GM13977 (cell line): Measurements from ENCODE around the gene INPP4B.

Source experiments
- DNase-seq: peaks from one replicate; pipeline ENCODE4 v3.0.0; 2012; ENCODE audit warnings: low spot score
- CTCF ChIP-seq: IDR thresholded peaks from 2 replicates; pipeline ENCODE4 v1.5.1; 2012; ENCODE audit warnings: mild to moderate bottlenecking, control low read depth; ENCODE audit not compliant: insufficient read depth; ENCODE audit errors: extremely low read depth, missing control alignments
- in situ Hi-C: fragments of 300-500 bp; cut with MboI; formaldehyde crosslinking; loops from one replicate; pipeline ENCODE4 v1.12.0; 2022; ENCODE audit warnings: low sequenced_read_pairs, low pct_unique_long_range_greater_than_20kb, mixed read lengths, inconsistent platforms; ENCODE audit not compliant: unreplicated experiment

INPP4B gene

GRCh38 chr4:142314247-142314646, 531.9 kb downstream of the INPP4B start:
- no peak for TF ChIP-seq CTCF
- DNase-seq = no peak
- in situ Hi-C loops = no loop called here

- no peak for TF ChIP-seq CTCF
- no peak for DNase-seq
- in situ Hi-C loops = no loop called here
Observed at GRCh38 chr4:142312391-142312790, 533.7 kb downstream of the INPP4B start.

GRCh38 chr4:142311916-142312315, 534.2 kb downstream of the INPP4B start:
- no peak for TF ChIP-seq CTCF
- DNase-seq = no peak
- in situ Hi-C loops = no loop called here

GRCh38 chr4:142309772-142310171, 536.3 kb downstream of the INPP4B start:
- in situ Hi-C loops = no loop called here
- no peak for TF ChIP-seq CTCF
- DNase-seq = no peak

- in situ Hi-C loops = no loop called here
- no peak for DNase-seq
- no peak for TF ChIP-seq CTCF
Observed at GRCh38 chr4:142307857-142308256, 538.2 kb downstream of the INPP4B start.

GRCh38 chr4:142297313-142297712, 548.8 kb downstream of the INPP4B start:
- no peak for TF ChIP-seq CTCF
- DNase-seq = no peak
- in situ Hi-C loops = no loop called here

GRCh38 chr4:142293536-142293935, 552.6 kb downstream of the INPP4B start:
- DNase-seq = no peak
- no peak for TF ChIP-seq CTCF
- in situ Hi-C loops = no loop called here
